HCT116 (cell line): ENCODE results near the gene EPN1. TPM values are rescaled to one million over a fixed set of nuclear protein-coding genes. Genes with fewer than 3 reads are reported as not detected.
A peak's percentile ranks its signal among the peaks of the same experiment; 100 is the strongest.

Source experiments
- ATAC-seq: fragments of 200-7000 bp; cut with Tn5 transposase; 2 replicates; pipeline ENCODE4 v1.9.1; 2020; ENCODE audit warnings: mild to moderate bottlenecking, moderate library complexity
- BruUV-seq: library from RNA; stranded (reverse); fragments of 400-500 nt; replicated peaks from 2 replicates; lab custom pipeline; 2021; lab: Mats Ljungman, UMichigan
- CTCF ChIA-PET: fragments of 300-600 bp; sonication (Branson Sonifier 250); formaldehyde crosslinking; loops from one replicate; lab custom pipeline; 2021; ENCODE audit warnings: antibody characterized with exemption; lab: Charles Lee
- POLR2A ChIA-PET: fragments of 300-600, 350-600 bp; sonication (Branson Sonifier 250); formaldehyde crosslinking; loops from one replicate; lab custom pipeline; 2021; ENCODE audit warnings: antibody characterized with exemption; lab: Charles Lee
- RAD21 ChIA-PET, 2 experiments: fragments of 300-600 bp; sonication (Branson Sonifier 250); formaldehyde crosslinking; loops; one replicate each; lab custom pipeline; 2023; ENCODE audit warnings: low total read pairs in 2 of 2; ENCODE audit not compliant: uncharacterized antibody in 2 of 2, unreplicated experiment in 2 of 2, low non-redundant PET in 1 of 2; lab: Charles Lee
- DNase-seq: peaks from one replicate; pipeline ENCODE4 v3.0.0-alpha.2; 2010; ENCODE audit warnings: low read depth, low spot score
- H2AFZ ChIP-seq: fragments of 200-600 bp; shearing (Covaris generic), sonication (generic); 2 replicates; pipeline ENCODE4 v1.6.1; 2017; ENCODE audit warnings: low read depth, mixed run types, mixed read lengths, antibody characterized with exemption, low read length; ENCODE audit not compliant: poor library complexity, severe bottlenecking
- H3K27ac ChIP-seq: 2 replicates; pipeline ENCODE4 v1.5.1; 2012; ENCODE audit warnings: low read depth, low read length
- H3K27me3 ChIP-seq: fragments of 200-600 bp; sonication (generic); 2 replicates; pipeline ENCODE4 v1.6.1; 2016; ENCODE audit warnings: mixed run types, low read length, mixed read lengths; ENCODE audit not compliant: insufficient read depth
- H3K36me3 ChIP-seq, 2 experiments: fragments of 200-500 bp in 1 of 2; fragments of 200-600 bp in 1 of 2; sonication (Bioruptor generic) in 1 of 2; sonication (generic) in 1 of 2; 2 replicates each; pipeline versions ENCODE4 v1.5.1 to v1.6.1; 2014 to 2016; ENCODE audit warnings: low read length in 2 of 2, inconsistent platforms in 1 of 2, mixed read lengths in 1 of 2, mixed run types in 1 of 2; ENCODE audit not compliant: insufficient read depth in 2 of 2, control insufficient read depth in 1 of 2
- H3K4me1 ChIP-seq, 2 experiments: fragments of 200-600 bp in 1 of 2; sonication (generic) in 1 of 2; 2 replicates each; pipeline versions ENCODE4 v1.5.1 to v1.6.1; 2012 to 2017; ENCODE audit warnings: low read length in 2 of 2, inconsistent platforms in 1 of 2, mild to moderate bottlenecking in 1 of 2, mixed read lengths in 1 of 2, mixed run types in 1 of 2, moderate library complexity in 1 of 2; ENCODE audit not compliant: insufficient read depth in 2 of 2, control insufficient read depth in 1 of 2
- H3K4me2 ChIP-seq: fragments of 200-600 bp; sonication (generic); 2 replicates; pipeline ENCODE4 v1.6.1; 2017; ENCODE audit warnings: mixed run types, low read length, mixed read lengths
- H3K4me3 ChIP-seq, 2 experiments: fragments of 200-600 bp in 1 of 2; sonication (generic) in 1 of 2; replicated peaks in 1 of 2; 2 replicates each; pipeline ENCODE4 v1.5.1; 2011 to 2016; ENCODE audit warnings: low read length in 2 of 2, control low read depth in 1 of 2, low read depth in 1 of 2, mild to moderate bottlenecking in 1 of 2, mixed read lengths in 1 of 2, mixed run types in 1 of 2
- H3K79me2 ChIP-seq: fragments of 200-600 bp; sonication (generic); 2 replicates; pipeline ENCODE4 v1.6.1; 2017; ENCODE audit warnings: mild to moderate bottlenecking, mixed run types, low read length, moderate library complexity, mixed read lengths; ENCODE audit not compliant: insufficient read depth
- H3K9ac ChIP-seq: fragments of 200-600 bp; sonication (generic); 2 replicates; pipeline ENCODE4 v1.6.1; 2016; ENCODE audit warnings: low read length, mixed read lengths
- H3K9me2 ChIP-seq: fragments of 200-600 bp; sonication (generic), shearing (Covaris generic); 2 replicates; pipeline ENCODE4 v1.6.1; 2017; ENCODE audit warnings: mixed run types, mild to moderate bottlenecking, moderate library complexity; ENCODE audit not compliant: insufficient read depth
- H3K9me3 ChIP-seq, 2 experiments: fragments of 200-500 bp in 1 of 2; fragments of 200-600 bp in 1 of 2; sonication (Bioruptor generic) in 1 of 2; sonication (generic) in 1 of 2; 2 replicates each; pipeline ENCODE4 v1.6.1; 2014 to 2017; ENCODE audit warnings: low read length in 2 of 2, mixed read lengths in 2 of 2, inconsistent platforms in 1 of 2, low read depth in 1 of 2, mild to moderate bottlenecking in 1 of 2, mixed run types in 1 of 2, moderate library complexity in 1 of 2; ENCODE audit not compliant: control insufficient read depth in 1 of 2, insufficient read depth in 1 of 2
- H4K20me1 ChIP-seq: fragments of 200-600 bp; sonication (generic), shearing (Covaris generic); 2 replicates; pipeline ENCODE4 v1.6.1; 2017; ENCODE audit warnings: mixed run types, mild to moderate bottlenecking, moderate library complexity; ENCODE audit not compliant: insufficient read depth
- CBX3 ChIP-seq: IDR thresholded peaks from 2 replicates; pipeline ENCODE4 v1.6.1; 2012; ENCODE audit warnings: low read depth
- CEBPB ChIP-seq: IDR thresholded peaks from 2 replicates; pipeline ENCODE4 v1.6.1; 2012; ENCODE audit warnings: low read depth
- CTCF ChIP-seq, 3 experiments: fragments of 200-600 bp in 1 of 3; sonication (generic) in 1 of 3; IDR thresholded peaks in 2 of 3; conservative IDR thresholded peaks in 1 of 3; 2 replicates each; pipeline ENCODE4 v1.5.1; 2012 to 2017; ENCODE audit warnings: low read depth in 2 of 3, low read length in 2 of 3, antibody characterized with exemption in 1 of 3, borderline replicate concordance in 1 of 3, control low read depth in 1 of 3, mild to moderate bottlenecking in 1 of 3, mixed read lengths in 1 of 3, mixed run types in 1 of 3, moderate library complexity in 1 of 3; ENCODE audit not compliant: insufficient read depth in 1 of 3
- EGR1 ChIP-seq: IDR thresholded peaks from 2 replicates; pipeline ENCODE4 v1.6.1; 2012; ENCODE audit warnings: low read depth
- ELF1 ChIP-seq: IDR thresholded peaks from 2 replicates; pipeline ENCODE4 v1.6.1; 2012; ENCODE audit warnings: low read depth, borderline replicate concordance
- EZH2 ChIP-seq: fragments of 200-600 bp; sonication (generic); IDR thresholded peaks from 2 replicates; pipeline ENCODE4 v1.6.1; 2017; ENCODE audit warnings: antibody characterized with exemption, mixed run types
- EZH2phosphoT487 ChIP-seq: fragments of 200-600 bp; IDR thresholded peaks from 2 replicates; pipeline ENCODE4 v1.6.1; 2018; ENCODE audit warnings: antibody characterized with exemption, borderline replicate concordance
- FOSL1 ChIP-seq: IDR thresholded peaks from 2 replicates; pipeline ENCODE4 v1.6.1; 2012; ENCODE audit warnings: low read depth
- JUND ChIP-seq: IDR thresholded peaks from 2 replicates; pipeline ENCODE4 v1.6.1; 2012
- MAX ChIP-seq: IDR thresholded peaks from 2 replicates; pipeline ENCODE4 v1.6.1; 2012
- POLR2A ChIP-seq: IDR thresholded peaks from 2 replicates; pipeline ENCODE4 v1.7.0; 2011; ENCODE audit warnings: borderline replicate concordance; ENCODE audit not compliant: insufficient read depth, insufficient read length; ENCODE audit errors: extremely low read depth
- SP1 ChIP-seq: IDR thresholded peaks from 2 replicates; pipeline ENCODE4 v1.6.1; 2012; ENCODE audit warnings: low read depth
- SRF ChIP-seq: IDR thresholded peaks from 2 replicates; pipeline ENCODE4 v1.6.1; 2012; ENCODE audit warnings: low read depth
- YY1 ChIP-seq: IDR thresholded peaks from 2 replicates; pipeline ENCODE4 v1.6.1; 2011; ENCODE audit warnings: low read length, low read depth, moderate library complexity, mild to moderate bottlenecking; ENCODE audit not compliant: insufficient replicate concordance; ENCODE audit errors: extremely low read depth
- ZBTB33 ChIP-seq: IDR thresholded peaks from 2 replicates; pipeline ENCODE4 v1.6.1; 2011; ENCODE audit warnings: mild to moderate bottlenecking, low read length, moderate library complexity; ENCODE audit not compliant: insufficient replicate concordance; ENCODE audit errors: extremely low read depth
- ZFX ChIP-seq: fragments of 450-650 bp; IDR thresholded peaks from 2 replicates; pipeline ENCODE4 v1.6.1; 2017
- ZNF274 ChIP-seq: fragments of 200-500 bp; sonication (Bioruptor generic); IDR thresholded peaks from 2 replicates; pipeline ENCODE4 v1.6.1; 2014; ENCODE audit warnings: mild to moderate bottlenecking, low read depth, low read length, inconsistent platforms
- intact Hi-C: fragments of 100-400 bp; cut with micrococcal nuclease; formaldehyde crosslinking; loops from 2 replicates; pipeline ENCODE4 v1.10.0; 2022
- total RNA-seq: library from RNA; stranded (reverse); gene quantifications from one replicate; pipeline ENCODE4 v1.2.1, GENCODE V29; 2021; ENCODE audit not compliant: unreplicated experiment

EPN1 gene
- total RNA-seq, 1 experiment from 2014 or later: 122 TPM

GRCh38 chr19:55673889-55674288, 1.1 kb upstream of the EPN1 start:
- no peak for ATAC-seq
- BruUV-seq: no TSS peak
- peaks cover 11 to 39% of the 10 kb centered on the region in 2 experiments for H3K4me1 ChIP-seq
- peak overlapping the region; percentile 77 for H3K4me2 ChIP-seq
- H3K79me2 ChIP-seq: peaks cover 92% of the 10 kb centered on the region
- H2AFZ ChIP-seq: no peak overlapping the region
- H3K9me3 ChIP-seq: no peaks in the 10 kb centered on the region
- H3K4me3 ChIP-seq: peak overlapping the region; percentile 83 to 94; a peak in 2 of 4 replicates
- RAD21 ChIA-PET: no interaction called here
- POLR2A ChIA-PET: no interaction called here
- CTCF ChIA-PET: interaction anchor here (1.0 to 1.1 kb wide), 2 partner anchors 19 to 206 kb away, joined by 3 read pairs; partner anchors contain the start of gene U2AF2
- H3K9ac ChIP-seq: peak overlapping the region; percentile 84
- no peak for DNase-seq
- no peaks in the 10 kb centered on the region for H3K9me2 ChIP-seq
- intact Hi-C loops: no loop called here
- H3K27me3 ChIP-seq: no peaks in the 10 kb centered on the region
- no peak for TF ChIP-seq CBX3
- H4K20me1 ChIP-seq: 0 out of 2 replicates have a peak, but pooled peaks cover 8% of the 10 kb centered on the region
- 0 out of 2 replicates have a peak overlapping the region, but pooled peaks have one; percentile 39 for H3K27ac ChIP-seq
- peaks cover 18 to 41% of the 10 kb centered on the region in 2 experiments; a peak in 3 of 4 replicates for H3K36me3 ChIP-seq

GRCh38 chr19:55674459-55674840, 576 bp upstream of the EPN1 start:
- Histone ChIP-seq H3K9me3 (no peaks in the 10 kb centered on the region), H2AFZ (no peak overlapping the region), H3K9ac (peak overlapping the region; percentile 84), H3K9me2 (no peaks in the 10 kb centered on the region), H4K20me1 (0 out of 2 replicates have a peak, but pooled peaks cover 8% of the 10 kb centered on the region), H3K4me1 (peaks cover 11 to 44% of the 10 kb centered on the region in 2 experiments), H3K27me3 (no peaks in the 10 kb centered on the region), H3K4me2 (peak overlapping the region; percentile 77), H3K27ac (peak overlapping the region; percentile 91), H3K4me3 (peak overlapping the region; percentile 83 to 94), H3K36me3 (peaks cover 22 to 37% of the 10 kb centered on the region in 2 experiments; a peak in 3 of 4 replicates), H3K79me2 (peaks cover 92% of the 10 kb centered on the region)
- RAD21 ChIA-PET: no interaction called here
- peak; percentile 0; the same call in 1 of the 2 replicates for ATAC-seq
- CTCF ChIA-PET: no interaction called here
- no peak for DNase-seq
- TSS peak; percentile 83 for BruUV-seq
- intact Hi-C loops: no loop called here
- POLR2A ChIA-PET: no interaction called here
- no peak for TF ChIP-seq EZH2phosphoT487
- no peak for TF ChIP-seq ZBTB33
- TF ChIP-seq SRF: no peak
- TF ChIP-seq EGR1: no peak
- no peak for TF ChIP-seq MAX
- TF ChIP-seq EZH2: no peak
- TF ChIP-seq SP1: no peak
- no peak for TF ChIP-seq YY1
- TF ChIP-seq ELF1: no peak
- no peak for TF ChIP-seq ZNF274
- no peak for TF ChIP-seq CEBPB
- TF ChIP-seq ZFX: no peak
- TF ChIP-seq FOSL1: no peak
- no peak for TF ChIP-seq JUND
- no peak for TF ChIP-seq CTCF (IDR thresholded peaks at IDR 0.05 in 2 of 3, conservative IDR thresholded peaks at IDR 0.05 in 1 of 3; ENCODE audit: borderline replicate concordance in 1 of 3, insufficient read depth in 1 of 3, low read depth in 2 of 3, low read length in 2 of 3)
- no peak for TF ChIP-seq POLR2A
